Measurements from ENCODE around the gene ATRAID.
"Not testable (repeated sequence)": the region's sequence is repeated elsewhere in the genome, so short reads cannot be mapped to it uniquely, and the experiment has no call there.

- TF ChIP-seq EZH2 (IDR thresholded peaks at IDR 0.05); POLR2AphosphoS5 (IDR thresholded peaks at IDR 0.05; ENCODE audit: borderline replicate concordance, low read depth, low read length); FOXP2 (optimal IDR thresholded peaks at IDR 0.05; ENCODE audit: control extremely low read depth, extremely low read length, insufficient read depth): not testable (repeated sequence)
Measured at GRCh38 chr2:27195799-27196198, 16.0 kb upstream of the ATRAID start.
